SIG-M5 (cell line): ENCODE measurements around the gene GSTO2.

Experiments used
- DNase-seq: peaks from one replicate; lab custom pipeline; 2025; lab: John Stamatoyannopoulos, UW

The GSTO2 gene

DNA sequence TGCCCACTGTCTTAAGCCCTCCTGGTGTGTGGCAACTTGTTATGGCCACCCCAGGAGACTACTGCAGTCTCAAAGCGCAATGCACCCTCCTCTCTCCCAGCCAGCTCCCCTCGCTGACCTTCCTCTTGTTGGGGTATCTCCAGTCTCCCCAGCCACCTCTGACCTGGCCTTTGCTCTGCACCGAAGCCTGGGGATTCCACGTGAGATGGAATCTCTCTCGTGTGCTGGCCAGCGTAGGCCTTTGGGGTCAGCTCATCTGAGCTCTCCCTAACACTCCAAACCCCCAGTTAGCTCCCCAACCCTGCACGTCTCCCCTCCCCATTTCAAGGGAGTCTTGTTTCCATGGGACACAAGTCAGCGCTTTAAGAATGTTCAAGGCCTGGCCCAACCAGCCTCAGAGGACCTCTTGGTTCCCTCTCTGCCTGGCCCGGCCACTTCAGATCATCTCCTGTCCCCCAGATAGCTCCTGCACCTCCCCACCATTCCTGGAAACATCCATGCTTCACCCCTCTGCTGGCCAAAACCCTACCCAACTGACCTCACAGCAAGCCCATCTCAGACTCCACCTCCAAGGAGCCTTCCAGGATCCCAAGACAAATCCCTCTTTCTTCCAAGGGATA, 58.1 kb downstream of the GSTO2 start:
- DNase-seq = no peak

DNA sequence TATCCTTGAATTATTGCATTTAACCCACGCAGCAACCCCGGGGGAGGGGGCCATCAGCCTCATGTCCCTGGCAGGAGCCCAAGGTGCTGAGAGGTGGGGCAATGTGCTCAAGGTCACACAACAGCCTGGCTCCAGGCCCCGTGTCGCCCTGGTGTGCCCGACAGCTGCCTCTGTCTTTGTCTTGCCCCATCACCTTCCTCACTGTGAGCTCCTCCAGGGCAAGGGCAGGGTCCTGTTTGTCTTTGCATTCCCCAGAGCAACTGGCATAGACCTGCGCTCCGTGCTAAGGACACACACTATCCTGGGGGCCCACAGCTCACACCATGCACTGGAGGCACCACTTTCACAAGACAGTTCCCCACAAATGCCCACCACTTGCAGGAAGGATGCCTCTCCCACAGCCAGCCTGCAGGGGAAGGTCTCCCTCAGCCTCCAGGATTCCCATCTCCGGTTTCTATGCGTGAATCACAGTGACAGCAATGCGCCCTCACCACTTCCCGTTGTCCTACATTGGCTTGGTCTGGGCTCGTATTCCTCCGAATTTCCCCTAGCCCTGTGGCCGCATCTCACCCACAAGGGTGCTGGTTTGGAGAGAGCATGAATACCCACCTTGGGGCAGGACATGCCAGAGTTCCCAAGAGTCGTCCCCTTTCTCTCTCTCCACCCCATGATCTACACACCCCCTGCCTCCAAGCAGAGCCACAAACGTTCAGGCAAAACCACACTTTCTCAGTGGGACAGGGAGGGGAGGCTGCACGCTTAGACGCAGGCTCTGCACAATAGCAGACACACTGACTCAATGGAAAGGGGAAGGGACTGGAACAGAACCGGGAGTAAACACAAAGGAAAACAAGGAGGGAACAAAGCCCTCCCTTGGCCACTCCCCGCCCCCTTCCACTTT, 59.0 kb downstream of the GSTO2 start:
- DNase-seq = no peak

- DNase-seq = no peak
Measured at GRCh38 chr10:104328646-104328895, 59.6 kb downstream of the GSTO2 start.

GRCh38 chr10:104328896-104329710, 60.1 kb downstream of the GSTO2 start:
- peak; percentile 6 for DNase-seq

DNA sequence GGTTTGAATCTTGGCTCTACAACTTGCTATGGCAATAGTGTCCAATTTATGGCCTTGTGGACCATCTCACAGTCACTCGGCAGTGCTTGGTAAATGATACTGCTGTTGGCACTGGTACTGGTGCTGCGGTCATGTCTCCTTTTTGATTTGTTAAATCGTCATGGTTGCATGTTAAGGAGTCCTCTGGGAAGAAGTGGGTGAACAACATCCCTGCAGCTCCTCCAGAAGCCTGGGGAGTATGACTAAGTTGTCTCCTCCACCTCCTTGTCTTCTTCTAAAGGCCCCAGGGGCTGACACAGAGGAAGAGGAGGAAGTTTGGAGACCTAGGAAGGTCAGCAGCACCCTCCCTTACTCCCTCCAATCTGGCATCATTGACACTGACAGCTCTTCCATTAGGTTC, 60.8 kb downstream of the GSTO2 start:
- DNase-seq = no peak

- DNase-seq = no peak
Measured at GRCh38 chr10:104330168-104331110, 61.5 kb downstream of the GSTO2 start.

DNA sequence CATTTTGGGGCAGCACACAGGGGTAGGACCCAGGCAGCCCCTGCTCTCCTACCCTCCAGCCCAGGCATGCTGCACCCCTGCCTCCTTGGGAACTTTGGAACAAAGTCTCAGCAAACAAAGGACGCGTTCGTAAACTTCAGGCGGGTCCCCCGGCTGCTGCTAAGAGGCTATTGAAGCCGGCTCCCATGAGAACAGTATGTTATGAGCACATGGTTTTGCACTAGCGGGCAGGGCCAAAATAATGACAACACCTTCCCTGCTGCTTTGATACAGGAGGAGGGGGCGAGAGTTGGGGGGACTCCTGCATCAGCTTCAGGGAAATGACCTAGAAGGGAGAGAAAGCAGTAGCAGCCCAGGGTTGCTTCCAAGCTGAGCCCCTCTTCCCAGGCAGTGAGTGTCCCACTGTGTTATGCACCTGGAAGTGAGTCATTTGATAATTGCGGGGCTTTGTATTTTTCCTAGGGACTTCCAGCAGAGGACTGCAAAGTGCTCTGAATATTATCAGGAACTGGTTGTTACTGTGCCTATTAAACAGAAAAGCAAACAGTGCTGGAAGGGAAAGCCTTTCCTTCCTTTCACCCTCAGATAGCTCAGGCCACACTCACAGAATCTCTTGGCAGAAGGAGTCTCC, 62.3 kb downstream of the GSTO2 start:
- DNase-seq = no peak

DNA sequence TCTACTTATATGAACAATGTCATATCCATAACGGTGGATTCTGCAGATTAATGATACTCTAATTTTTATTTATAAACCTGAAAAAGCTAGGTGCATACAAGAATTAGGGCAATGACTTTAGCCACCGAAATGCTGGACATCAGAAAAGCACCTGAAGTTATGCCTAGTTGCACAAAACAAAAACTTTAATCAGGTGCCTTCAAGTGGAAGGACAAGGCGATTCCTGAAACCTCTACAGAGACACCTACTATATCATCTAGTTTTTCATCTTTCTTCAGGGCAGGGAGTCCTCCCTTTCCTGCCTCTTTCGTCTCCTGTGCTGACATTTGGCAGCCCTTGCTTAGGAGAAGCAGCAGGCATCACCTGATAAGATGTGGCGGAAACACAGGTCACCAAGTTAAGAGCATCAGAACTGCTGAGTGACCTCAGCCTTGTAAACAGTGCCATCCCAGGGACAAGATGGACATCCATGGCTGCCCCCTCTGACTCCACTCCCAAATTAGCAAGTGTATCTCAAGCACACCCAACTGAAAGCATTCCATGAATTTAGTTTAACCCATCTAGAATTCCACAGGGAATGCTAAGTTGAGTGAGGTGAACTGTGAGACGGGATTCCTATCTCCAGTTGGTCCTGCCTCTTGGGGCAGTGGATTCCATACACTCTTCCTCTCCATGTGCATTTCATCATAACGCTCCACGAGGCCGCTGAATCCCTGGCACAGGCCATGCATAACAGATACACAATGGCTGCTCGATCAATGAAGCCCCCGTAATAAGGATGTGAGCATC, 63.5 kb downstream of the GSTO2 start:
- no peak for DNase-seq

GRCh38 chr10:104333032-104333727, 64.2 kb downstream of the GSTO2 start:
- DNase-seq = no peak

DNA sequence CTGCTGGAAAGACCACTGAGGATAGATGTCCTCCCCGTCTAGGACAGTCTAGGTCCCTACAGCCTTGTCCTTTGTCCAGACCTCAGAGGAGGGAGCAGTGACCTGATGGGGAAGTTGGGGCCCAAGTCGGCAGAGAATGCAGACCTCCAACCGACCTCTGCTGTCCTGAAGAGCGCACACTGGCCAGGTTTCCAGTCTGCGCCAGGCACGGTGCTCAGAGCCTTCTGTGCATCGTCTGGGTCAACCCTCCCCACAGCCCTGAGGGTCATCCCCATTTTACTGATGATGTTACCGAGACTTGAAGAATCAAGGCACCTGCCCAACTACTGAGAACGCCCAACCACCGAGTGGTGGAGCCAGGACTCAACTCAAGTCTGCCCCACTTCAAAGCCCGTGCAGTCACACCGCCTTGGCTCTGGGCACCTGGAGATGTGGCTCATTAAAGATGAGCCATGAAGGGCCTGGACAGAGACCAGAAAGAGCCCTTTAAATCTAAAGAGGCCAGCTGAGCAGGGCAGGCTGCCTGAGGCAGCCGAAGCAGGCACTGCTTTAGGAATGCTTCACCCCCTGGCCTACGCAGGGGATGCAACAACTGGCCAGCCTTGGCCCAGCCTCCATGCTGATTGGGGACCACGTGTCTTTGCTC, 64.9 kb downstream of the GSTO2 start:
- no peak for DNase-seq

GRCh38 chr10:104334561-104334960, 65.6 kb downstream of the GSTO2 start:
- DNase-seq = no peak

- no peak for DNase-seq
Measured at GRCh38 chr10:104334965-104335650, 66.1 kb downstream of the GSTO2 start.

GRCh38 chr10:104336821-104337467, 68.0 kb downstream of the GSTO2 start:
- no peak for DNase-seq

DNA sequence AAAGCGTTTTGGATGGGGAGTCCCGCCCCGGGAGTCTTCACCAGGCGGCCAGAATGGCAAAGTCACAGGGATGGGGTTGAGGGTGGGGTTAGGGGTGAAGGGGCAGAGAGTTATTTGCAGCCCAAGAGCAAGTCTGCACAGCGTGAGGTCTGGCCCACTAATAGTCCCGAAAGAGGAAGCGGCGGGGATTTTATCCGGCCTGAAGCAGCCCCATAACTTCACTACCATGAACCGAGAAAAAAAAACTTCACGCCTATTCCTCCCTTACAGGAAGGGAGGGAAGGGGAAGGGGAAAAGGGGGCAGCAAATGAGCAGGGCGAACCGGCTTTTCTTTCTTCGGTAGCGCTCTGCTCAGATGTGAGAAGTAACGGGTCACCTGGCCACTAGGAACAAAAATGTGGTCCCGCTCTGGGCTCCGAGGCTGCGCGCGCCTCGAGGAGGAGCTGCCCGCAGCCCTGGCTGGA, 68.6 kb downstream of the GSTO2 start:
- DNase-seq = no peak

DNA sequence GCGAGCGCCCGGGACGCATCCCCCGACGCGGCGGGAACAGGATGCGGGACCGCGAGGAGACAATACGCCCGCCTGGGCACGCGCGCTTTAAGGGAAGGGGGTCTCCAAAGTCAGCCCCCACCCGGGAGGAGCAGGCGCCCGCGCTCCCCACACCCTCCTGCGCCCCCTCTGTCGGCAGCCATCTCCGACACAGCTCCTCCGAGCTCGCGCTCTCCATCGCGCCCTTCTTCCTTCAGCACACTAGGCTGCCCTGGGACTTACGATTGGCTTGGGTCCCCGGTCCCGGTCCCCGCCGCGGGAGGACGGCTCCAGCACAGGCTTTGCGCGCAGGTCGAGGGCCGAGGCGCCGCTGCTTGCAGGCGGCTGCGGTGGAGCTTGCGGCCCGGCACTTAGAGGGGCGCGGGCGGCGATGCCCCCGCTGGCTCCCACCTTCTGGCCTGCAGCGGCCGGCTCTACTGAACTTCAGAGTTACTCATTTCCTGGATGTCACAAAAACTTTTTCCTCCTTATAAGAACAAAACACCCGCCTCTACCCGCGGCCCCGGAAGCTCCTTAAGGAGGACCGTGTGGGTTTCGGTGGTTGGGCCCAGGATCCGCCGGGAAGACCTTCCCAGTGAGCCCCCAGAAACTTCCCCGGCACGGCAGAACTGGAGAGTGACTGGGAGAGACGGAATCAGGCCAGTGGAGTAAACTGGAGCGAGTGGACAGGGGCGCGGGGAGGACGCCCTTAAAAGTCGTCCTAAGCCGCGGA, 69.2 kb downstream of the GSTO2 start, which contains the start of gene ITPRIP:
Gene ITPRIP (minus strand): TSS at position 481 of the 751 bp plus-strand sequence. CDS start 22,414 bp downstream, outside the sequence.
- peak; percentile 55 for DNase-seq

- no peak for DNase-seq
Measured at GRCh38 chr10:104339469-104340110, 70.6 kb downstream of the GSTO2 start.

- DNase-seq = no peak
Measured at GRCh38 chr10:104340111-104340526, 71.1 kb downstream of the GSTO2 start.
